Fibroblast of skin of left biceps (primary cell): ENCODE measurements around the gene JPH4.

Experiments used
- DNase-seq, 2 experiments: peaks; one replicate each; pipeline ENCODE4 v3.0.0-alpha.2; 2013; ENCODE audit warnings: low read depth in 2 of 2

JPH4 gene

GRCh38 chr14:23579739-23580138 is 1.1 kb upstream of the JPH4 start:
- DNase-seq = no peak

DNA sequence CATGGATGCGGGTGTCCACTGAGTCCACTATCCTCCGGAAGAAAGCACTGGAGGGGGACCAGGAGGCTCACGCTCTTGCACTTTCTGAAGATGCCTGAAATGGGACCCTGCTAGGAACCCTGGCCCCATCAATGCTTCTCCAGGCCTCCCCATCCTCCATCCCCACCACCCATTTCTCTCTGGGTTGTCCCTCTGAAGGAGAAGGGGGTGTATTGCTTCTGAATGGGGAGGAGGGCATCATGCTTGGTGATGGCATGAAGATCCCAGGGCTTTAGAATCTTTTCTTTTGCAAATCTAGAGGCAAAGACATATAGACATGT is 681 bp upstream of the JPH4 start:
- no peak for DNase-seq

GRCh38 chr14:23577710-23578392 is 739 bp downstream of the JPH4 start:
- no peak for DNase-seq

DNA sequence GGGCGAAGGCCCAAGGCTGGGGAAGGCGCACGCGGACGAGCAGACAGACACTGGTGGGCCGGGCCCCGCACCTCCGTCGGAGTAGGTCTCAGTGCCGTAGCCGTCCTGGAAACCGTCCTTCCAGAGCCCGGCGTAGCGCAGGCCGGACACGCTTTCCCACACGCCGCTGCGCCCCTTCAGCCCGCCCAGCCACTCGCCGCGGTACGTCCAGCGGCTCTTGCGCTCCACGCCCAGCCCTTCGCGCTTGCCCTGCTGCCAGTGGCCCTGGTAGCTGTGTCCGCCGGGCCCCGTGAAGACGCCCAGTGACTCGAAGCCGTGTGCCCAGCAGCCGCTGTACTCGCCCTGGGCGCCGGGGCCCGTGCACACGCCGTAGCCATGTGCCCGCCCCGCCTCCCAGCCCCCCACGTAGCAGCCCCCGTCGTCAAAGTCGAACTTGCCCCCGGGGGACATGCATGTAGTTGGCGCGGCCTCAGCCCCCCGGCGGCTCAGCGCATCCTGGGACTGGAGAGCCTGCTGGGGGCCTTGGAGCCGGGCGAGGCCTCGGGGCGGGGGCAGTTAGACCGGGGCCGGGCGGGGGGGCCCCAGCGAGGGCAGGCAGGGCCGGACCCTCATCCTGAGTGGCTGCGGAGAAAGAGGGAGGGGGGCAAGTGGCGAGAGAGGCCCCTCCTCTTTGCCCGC is 1.4 kb downstream of the JPH4 start:
- no peak for DNase-seq

DNA sequence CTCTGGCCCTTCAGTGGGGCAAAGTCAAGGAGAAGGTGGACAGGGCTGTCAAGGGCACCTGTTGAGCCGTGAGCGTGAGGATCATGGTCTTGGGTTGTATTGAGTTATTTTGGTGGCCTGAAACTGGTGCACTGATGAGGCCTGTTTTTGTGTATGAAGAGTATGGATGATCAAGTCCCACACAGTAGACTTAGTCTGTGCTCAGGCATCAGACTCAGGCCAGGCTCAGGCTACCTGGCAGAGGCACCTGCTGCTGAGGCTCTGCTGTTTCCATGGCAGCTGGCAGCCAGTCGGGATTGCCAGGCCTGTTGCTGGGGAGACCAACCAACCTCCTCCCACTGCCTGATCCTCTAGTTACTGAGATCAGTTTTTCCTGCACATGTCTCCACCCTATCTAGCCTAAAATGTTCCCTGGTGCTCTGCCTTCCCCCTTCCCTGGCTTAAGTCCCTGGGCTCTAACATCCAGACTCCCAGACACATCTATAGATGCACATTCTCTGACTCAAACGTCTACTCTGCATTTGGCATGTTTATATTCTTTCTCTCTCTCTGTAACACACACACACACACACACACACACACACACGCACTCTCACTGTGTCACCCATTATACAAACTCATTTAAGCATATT is 5.1 kb downstream of the JPH4 start:
- no peak for DNase-seq

DNA sequence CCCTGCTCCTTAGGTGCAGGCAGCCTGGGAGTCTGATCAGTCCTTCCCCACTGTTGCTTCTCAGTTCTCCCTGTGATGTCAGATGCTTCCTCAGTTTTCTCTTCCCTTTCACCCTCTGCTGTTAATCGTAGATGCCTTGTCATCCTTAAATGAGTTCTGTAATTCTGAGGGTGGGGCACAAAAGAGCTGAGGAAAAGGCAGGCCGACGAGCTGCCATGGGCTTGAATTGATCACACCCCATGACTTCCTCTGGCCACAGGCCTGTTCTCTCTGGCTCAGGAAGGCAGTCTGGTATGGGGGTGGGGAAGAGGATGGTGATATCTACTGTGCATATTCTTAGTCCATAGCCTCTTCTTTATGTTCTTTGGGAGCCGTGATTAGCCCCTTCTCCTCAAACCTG is 5.8 kb downstream of the JPH4 start:
- DNase-seq = no peak

DNA sequence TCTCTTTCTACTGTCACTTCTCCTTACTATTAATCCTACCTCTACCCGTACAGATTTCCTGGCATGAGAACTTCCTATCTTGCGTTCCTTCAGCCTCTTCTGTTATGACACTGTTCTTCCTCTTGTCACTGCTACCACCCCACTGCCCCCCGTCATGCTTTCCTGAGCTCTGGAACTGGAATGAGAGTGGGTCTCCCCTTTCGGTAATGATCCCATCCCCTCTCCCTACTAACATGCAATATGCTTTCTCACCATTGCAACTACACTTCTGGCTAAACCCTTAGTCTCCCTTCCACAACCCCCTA is 6.1 kb downstream of the JPH4 start:
- no peak for DNase-seq

GRCh38 chr14:23571701-23572523 is 6.7 kb downstream of the JPH4 start:
- DNase-seq = no peak

DNA sequence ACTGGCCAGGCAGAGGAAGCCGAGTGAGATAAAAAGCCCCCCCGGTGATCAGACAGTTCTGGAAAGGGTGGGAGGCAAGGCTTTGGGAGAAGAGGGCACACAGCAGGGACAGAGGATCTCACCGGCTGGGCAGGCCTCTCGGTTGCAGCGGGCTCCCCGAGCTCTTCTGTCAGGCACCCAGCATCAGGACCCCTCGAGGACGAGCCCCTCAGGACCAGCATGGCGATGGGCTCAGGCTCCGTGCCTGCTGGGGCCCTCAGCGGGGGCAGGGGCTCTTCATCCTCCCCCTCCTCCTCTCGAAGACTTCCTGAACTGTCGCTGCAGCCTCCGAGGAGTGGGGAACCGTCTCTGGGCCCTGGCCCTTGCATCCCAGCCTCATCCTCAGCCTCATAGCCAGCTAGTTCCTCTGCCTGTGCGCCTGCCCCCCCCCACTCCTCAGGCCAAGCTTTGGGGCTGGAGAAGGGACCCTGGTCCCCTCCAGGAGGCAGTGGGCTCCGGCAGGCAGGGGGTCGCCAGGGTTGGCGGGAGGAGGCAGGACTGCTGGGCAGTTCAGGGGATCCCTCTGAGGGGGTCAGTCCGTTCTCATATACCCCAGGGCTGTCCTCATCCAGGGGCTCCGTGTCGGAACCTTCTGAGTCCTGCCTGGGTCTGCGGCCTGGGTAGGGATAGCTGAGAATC is 7.6 kb downstream of the JPH4 start:
- DNase-seq = no peak

- no peak for DNase-seq
Measured at GRCh38 chr14:23569443-23570151, 9.0 kb downstream of the JPH4 start.

GRCh38 chr14:23568600-23569331 is 9.8 kb downstream of the JPH4 start:
- DNase-seq = no peak

GRCh38 chr14:23568021-23568599 is 10.5 kb downstream of the JPH4 start:
- DNase-seq = no peak

GRCh38 chr14:23567186-23568020 is 11.2 kb downstream of the JPH4 start, which contains the start of gene AP1G2:
TSS of gene AP1G2 (minus strand) at chr14:23567791. CDS start at chr14:23567314, 477 bp downstream.
- peak; percentile 25 to 26 for DNase-seq

DNA sequence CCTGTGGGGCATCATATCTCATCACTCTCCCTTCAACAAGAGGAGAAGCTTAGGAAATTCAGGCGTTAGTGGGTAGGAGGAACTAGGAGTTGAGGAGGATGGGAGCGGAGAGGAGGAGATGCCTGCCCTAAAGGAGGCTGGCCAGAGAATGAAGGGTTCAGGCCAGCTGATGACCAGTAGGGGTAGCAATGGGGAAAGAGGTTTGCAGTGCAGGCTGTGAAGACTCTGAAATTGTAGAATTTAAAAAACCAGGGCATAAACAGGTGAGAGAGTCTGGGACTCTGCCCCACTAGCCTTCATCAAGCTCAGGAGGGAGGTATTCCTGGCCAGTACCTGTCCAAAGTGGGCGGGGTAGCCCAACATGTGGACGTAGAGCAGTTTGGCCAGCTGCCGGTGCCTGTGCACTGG is 11.8 kb downstream of the JPH4 start:
- DNase-seq = no peak

DNA sequence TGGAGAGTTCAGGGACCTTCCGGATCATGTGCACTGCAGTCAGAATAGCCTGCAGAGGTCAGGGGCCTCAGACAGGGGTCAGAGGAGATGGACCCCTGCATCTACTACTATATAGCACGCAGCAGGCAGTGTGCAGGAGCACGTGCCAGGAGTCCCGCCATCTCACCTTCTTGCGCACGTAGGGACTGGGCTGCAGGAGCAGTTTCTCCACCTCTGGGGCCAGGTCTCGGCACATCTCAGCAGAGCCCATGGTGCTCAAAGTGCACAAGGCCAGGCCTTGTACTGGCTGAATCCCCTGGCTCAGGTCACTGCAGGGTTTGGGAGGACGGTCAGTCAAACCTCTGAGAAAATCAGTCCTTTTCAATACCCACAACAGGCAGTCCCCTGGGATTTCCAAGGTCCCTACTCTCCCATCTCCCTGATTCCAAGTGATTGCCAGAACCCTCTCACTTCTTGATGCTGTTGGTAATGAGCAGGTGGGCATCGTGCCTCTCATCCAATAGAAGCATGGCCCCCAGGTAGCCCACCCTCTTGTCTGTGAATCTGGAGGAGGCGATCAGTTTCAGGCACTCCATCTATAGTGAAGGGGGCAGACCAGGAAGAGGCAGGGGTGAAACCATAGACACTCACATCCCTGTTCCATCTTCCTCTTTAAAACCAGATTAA is 12.3 kb downstream of the JPH4 start:
- DNase-seq = no peak

DNA sequence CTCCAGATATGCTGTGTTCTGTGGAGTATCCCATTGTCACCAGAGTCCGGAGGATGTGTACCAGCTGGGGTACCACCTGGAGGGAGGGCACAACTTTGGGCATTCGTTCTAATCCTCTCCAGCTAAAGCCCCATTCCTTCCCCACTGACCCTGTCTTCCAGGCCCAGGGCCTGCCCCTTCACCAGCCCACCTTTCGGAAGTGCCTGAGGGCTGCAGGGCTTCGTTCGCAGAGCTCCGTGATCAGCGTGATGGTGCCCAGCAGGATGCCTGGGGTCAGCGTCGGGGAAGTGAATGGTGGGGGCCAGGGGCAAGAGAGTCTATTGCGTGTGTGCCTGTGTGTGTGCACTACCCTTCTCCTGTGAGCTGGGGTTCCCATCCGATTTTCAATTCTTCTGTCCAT is 13.0 kb downstream of the JPH4 start:
- no peak for DNase-seq

DNA sequence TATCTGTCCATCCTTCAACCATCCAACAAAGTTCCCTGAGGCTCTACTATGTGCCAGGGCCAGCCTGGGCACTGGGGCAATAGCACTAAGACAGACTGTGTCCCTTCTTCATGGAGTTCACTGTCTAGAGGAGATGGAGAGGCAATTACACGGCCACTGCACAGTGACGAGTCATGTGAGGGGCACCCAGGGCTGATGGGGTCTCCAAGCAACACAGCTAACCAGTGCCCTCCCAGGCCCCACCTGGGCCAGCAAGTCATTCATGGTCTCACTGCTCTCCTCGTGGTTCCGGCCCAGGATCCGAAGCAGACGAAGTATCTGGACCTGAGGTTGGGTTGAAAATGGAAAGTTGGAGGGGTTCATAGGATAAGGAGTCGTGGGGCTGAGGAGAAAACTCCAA is 13.7 kb downstream of the JPH4 start:
- DNase-seq = no peak

DNA sequence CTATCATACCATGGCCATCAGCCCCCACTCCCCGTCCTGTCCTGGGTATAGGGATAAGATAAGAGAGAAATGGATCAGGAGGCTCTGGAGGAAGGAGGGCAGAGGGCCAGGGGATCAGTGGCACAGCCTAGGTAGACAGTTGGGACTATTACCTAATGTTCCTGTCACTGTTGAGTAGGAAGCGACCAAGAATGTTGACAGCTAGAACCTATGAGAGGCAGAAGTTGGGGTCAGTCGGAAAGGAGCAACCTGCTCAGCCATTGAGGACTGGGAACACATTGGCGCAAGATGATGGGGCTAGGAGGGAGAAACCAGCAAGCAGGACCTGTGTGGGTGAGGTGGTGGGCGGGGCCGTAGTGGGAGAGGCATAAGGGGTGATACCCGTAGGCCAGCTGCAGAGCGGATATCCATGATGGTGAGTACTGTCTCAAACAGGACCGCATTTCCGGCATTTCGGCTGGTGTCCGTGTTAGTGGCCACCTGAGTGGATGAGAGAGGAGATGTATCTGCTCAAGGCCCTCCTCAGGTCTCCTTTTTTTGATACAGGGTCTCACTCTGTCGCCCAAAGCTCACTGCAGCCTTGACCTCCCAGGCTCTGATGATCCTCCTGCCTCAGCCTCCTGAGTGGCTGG is 14.3 kb downstream of the JPH4 start:
- DNase-seq = no peak
